ENCODE results near the gene COL26A1. TPM values are rescaled to one million over a fixed set of nuclear protein-coding genes. Genes with fewer than 3 reads are reported as not detected.

The COL26A1 gene
- polyA plus RNA-seq (not detected in 3 replicates), polyA minus RNA-seq (not detected in 3 replicates)
- polyA plus RNA-seq (2011; ENCODE audit: low read depth), result not detected
- not detected in 2 replicates for polyA plus RNA-seq (2011; cell fraction: cytosol; rRNA removed)
- polyA plus RNA-seq (2011; cell fraction: nucleus; rRNA removed), result not detected in 2 replicates
- polyA plus RNA-seq (2012; ENCODE audit: low replicate concordance), result not detected in 2 replicates
- polyA minus RNA-seq (2011; cell fraction: cytosol; rRNA and poly(A)+ RNA removed), result not detected
- polyA minus RNA-seq (2011; cell fraction: nucleus; rRNA and poly(A)+ RNA removed), result not detected in 2 replicates

GRCh38 chr7:101362334-101363195 lies at the start of gene COL26A1:
TSS of gene COL26A1 (plus strand) at chr7:101362875. CDS start at chr7:101363033, 158 bp downstream.
- Histone ChIP-seq H2AFZ (ENCODE audit: control insufficient read depth, low read length) (peak within 1 kb of the TSS; percentile 60), H3K9ac (ENCODE audit: control insufficient read depth, extremely low read depth, insufficient read depth, low read length) (no peak within 1 kb of the TSS)
- no peak for FAIRE-seq

GRCh38 chr7:101315336-101315735 lies 47.3 kb upstream of the COL26A1 start:
- Histone ChIP-seq H3K27me3 (ENCODE audit: control insufficient read depth, extremely low read depth, insufficient read depth, low read length) (no peaks in the 10 kb centered on the region), H3K9me1 (ENCODE audit: control insufficient read depth, extremely low read depth, insufficient read depth, low read length) (no peaks in the 10 kb centered on the region), H3K4me1 (ENCODE audit: control insufficient read depth, extremely low read depth, insufficient read depth, low read length) (no peaks in the 10 kb centered on the region), H3K4me3 (ENCODE audit: control insufficient read depth in 2 of 3, extremely low read depth in 1 of 3, insufficient read depth in 2 of 3, low read depth in 1 of 3, low read length in 3 of 3) (no peak overlapping the region), H2AFZ (ENCODE audit: control insufficient read depth, low read length) (no peak overlapping the region), H3K9me3 (ENCODE audit: control insufficient read depth, low read depth, low read length) (no peaks in the 10 kb centered on the region), H3K36me3 (ENCODE audit: control insufficient read depth in 2 of 2, extremely low read depth in 1 of 2, insufficient read depth in 2 of 2, low read length in 2 of 2) (peaks cover 0 to 2% of the 10 kb centered on the region in 2 experiments), H3K9ac (ENCODE audit: control insufficient read depth, extremely low read depth, insufficient read depth, low read length) (no peak overlapping the region), H3K4me2 (ENCODE audit: control insufficient read depth, extremely low read depth, insufficient read depth, low read depth, low read length) (no peak overlapping the region), H3K79me2 (ENCODE audit: control insufficient read depth, insufficient read depth, low read length) (peaks cover under 1% of the 10 kb centered on the region), H4K20me1 (ENCODE audit: control insufficient read depth, extremely low read depth, insufficient read depth, low read length) (no peaks in the 10 kb centered on the region), H3K27ac (ENCODE audit: control insufficient read depth, insufficient read depth, low read length) (no peak overlapping the region)
- TF ChIP-seq, protein P1, sequence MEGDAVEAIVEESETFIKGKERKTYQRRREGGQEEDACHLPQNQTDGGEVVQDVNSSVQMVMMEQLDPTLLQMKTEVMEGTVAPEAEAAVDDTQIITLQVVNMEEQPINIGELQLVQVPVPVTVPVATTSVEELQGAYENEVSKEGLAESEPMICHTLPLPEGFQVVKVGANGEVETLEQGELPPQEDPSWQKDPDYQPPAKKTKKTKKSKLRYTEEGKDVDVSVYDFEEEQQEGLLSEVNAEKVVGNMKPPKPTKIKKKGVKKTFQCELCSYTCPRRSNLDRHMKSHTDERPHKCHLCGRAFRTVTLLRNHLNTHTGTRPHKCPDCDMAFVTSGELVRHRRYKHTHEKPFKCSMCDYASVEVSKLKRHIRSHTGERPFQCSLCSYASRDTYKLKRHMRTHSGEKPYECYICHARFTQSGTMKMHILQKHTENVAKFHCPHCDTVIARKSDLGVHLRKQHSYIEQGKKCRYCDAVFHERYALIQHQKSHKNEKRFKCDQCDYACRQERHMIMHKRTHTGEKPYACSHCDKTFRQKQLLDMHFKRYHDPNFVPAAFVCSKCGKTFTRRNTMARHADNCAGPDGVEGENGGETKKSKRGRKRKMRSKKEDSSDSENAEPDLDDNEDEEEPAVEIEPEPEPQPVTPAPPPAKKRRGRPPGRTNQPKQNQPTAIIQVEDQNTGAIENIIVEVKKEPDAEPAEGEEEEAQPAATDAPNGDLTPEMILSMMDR (optimal IDR thresholded peaks at IDR 0.05 in 1 of 3, IDR thresholded peaks at IDR 0.05 in 1 of 3, conservative IDR thresholded peaks at IDR 0.05 in 1 of 3; ENCODE audit: extremely low read depth in 1 of 3, insufficient read depth in 2 of 3, low read length in 3 of 3), result peak; percentile 47 to 68 (median 67)
- no peak for TF ChIP-seq EZH2 (IDR thresholded peaks at IDR 0.05; ENCODE audit: low read length)
- dilution Hi-C loops (cut with MboI; ENCODE audit: extremely low pct_ligation_motif_present, low sequenced_read_pairs), result no loop called here
- DNase-seq (ENCODE audit: low read depth, low spot score) (peak; percentile 25), FAIRE-seq (no peak)

More at GRCh38 chr7:101362334-101363195, at the start of gene COL26A1:
- Histone ChIP-seq H3K4me1 (ENCODE audit: control insufficient read depth, extremely low read depth, insufficient read depth, low read length) (no peaks in the 10 kb centered on the region), H3K4me2 (ENCODE audit: control insufficient read depth, extremely low read depth, insufficient read depth, low read depth, low read length) (peak within 1 kb of the TSS; percentile 70), H3K4me3 (ENCODE audit: control insufficient read depth in 2 of 3, extremely low read depth in 1 of 3, insufficient read depth in 2 of 3, low read depth in 1 of 3, low read length in 3 of 3) (peak within 1 kb of the TSS; percentile 27 to 40 (median 35)), H3K27ac (ENCODE audit: control insufficient read depth, insufficient read depth, low read length) (no peak within 1 kb of the TSS), H4K20me1 (ENCODE audit: control insufficient read depth, extremely low read depth, insufficient read depth, low read length) (no peaks in the 10 kb centered on the region), H3K36me3 (ENCODE audit: control insufficient read depth in 2 of 2, extremely low read depth in 1 of 2, insufficient read depth in 2 of 2, low read length in 2 of 2) (no peaks in the 10 kb centered on the region), H3K27me3 (ENCODE audit: control insufficient read depth, extremely low read depth, insufficient read depth, low read length) (peaks cover 19% of the 10 kb centered on the region), H3K9me1 (ENCODE audit: control insufficient read depth, extremely low read depth, insufficient read depth, low read length) (no peaks in the 10 kb centered on the region), H3K79me2 (ENCODE audit: control insufficient read depth, insufficient read depth, low read length) (no peaks in the 10 kb centered on the region), H3K9me3 (ENCODE audit: control insufficient read depth, low read depth, low read length) (no peaks in the 10 kb centered on the region)
- dilution Hi-C loops (cut with MboI; ENCODE audit: extremely low pct_ligation_motif_present, low sequenced_read_pairs), result no loop called here
- no peak for DNase-seq (ENCODE audit: low read depth, low spot score)
- TF ChIP-seq, protein P1 (optimal IDR thresholded peaks at IDR 0.05 in 1 of 3, IDR thresholded peaks at IDR 0.05 in 1 of 3, conservative IDR thresholded peaks at IDR 0.05 in 1 of 3; ENCODE audit: extremely low read depth in 1 of 3, insufficient read depth in 2 of 3, low read length in 3 of 3), result no peak
- peak; percentile 57 for TF ChIP-seq EZH2 (IDR thresholded peaks at IDR 0.05; ENCODE audit: low read length)

All from keratinocyte (primary cell).